H9 (cell line): ENCODE results near the gene PACS1. TPM values are rescaled to one million over a fixed set of nuclear protein-coding genes. Genes with fewer than 3 reads are reported as not detected.

ENCODE experiments used
- DNase-seq: peaks from one replicate; pipeline ENCODE4 v3.0.0-alpha.2; 2017
- H2AFZ ChIP-seq: one replicate; pipeline ENCODE4 v1.6.1; 2013; ENCODE audit warnings: mild to moderate bottlenecking, low read length, control low read depth, moderate library complexity
- H2AK5ac ChIP-seq: 2 replicates; pipeline ENCODE4 v1.6.1; 2013; ENCODE audit warnings: low read length, control low read depth, mixed read lengths; ENCODE audit not compliant: insufficient read length
- H2BK120ac ChIP-seq: one replicate; pipeline ENCODE4 v1.6.1; 2013; ENCODE audit warnings: low read depth, mild to moderate bottlenecking, low read length, control low read depth, inconsistent platforms; ENCODE audit not compliant: poor library complexity, severe bottlenecking
- H2BK12ac ChIP-seq: 2 replicates; pipeline ENCODE4 v1.6.1; 2013; ENCODE audit warnings: low read length, control low read depth, mixed read lengths, low read depth; ENCODE audit not compliant: insufficient read length
- H2BK15ac ChIP-seq: 2 replicates; pipeline ENCODE4 v1.6.1; 2013; ENCODE audit warnings: low read depth, low read length, control low read depth
- H2BK20ac ChIP-seq: one replicate; pipeline ENCODE4 v1.6.1; 2013; ENCODE audit warnings: low read depth, mild to moderate bottlenecking, low read length, control low read depth, inconsistent platforms; ENCODE audit not compliant: poor library complexity, severe bottlenecking
- H2BK5ac ChIP-seq: 2 replicates; pipeline ENCODE4 v1.6.1; 2013; ENCODE audit warnings: low read length, control low read depth, mixed read lengths; ENCODE audit not compliant: insufficient read length
- H3K14ac ChIP-seq: 2 replicates; pipeline ENCODE4 v1.6.1; 2013; ENCODE audit warnings: low read length, control low read depth; ENCODE audit not compliant: insufficient read depth
- H3K18ac ChIP-seq: 2 replicates; pipeline ENCODE4 v1.6.1; 2013; ENCODE audit warnings: low read depth, mild to moderate bottlenecking, mixed read lengths, low read length, control low read depth; ENCODE audit not compliant: insufficient read length
- H3K23ac ChIP-seq: 2 replicates; pipeline ENCODE4 v1.6.1; 2013; ENCODE audit warnings: low read length, control low read depth, mixed read lengths, low read depth; ENCODE audit not compliant: insufficient read length
- H3K23me2 ChIP-seq: 2 replicates; pipeline ENCODE4 v1.6.1; 2013; ENCODE audit warnings: low read depth, mild to moderate bottlenecking, mixed read lengths, low read length, control low read depth; ENCODE audit not compliant: insufficient read length, poor library complexity, severe bottlenecking
- H3K27ac ChIP-seq: 2 replicates; pipeline ENCODE4 v1.5.1; 2013; ENCODE audit warnings: low read length, control low read depth, mixed read lengths, low read depth; ENCODE audit not compliant: insufficient read length
- H3K27me3 ChIP-seq: 2 replicates; pipeline ENCODE4 v1.6.1; 2013; ENCODE audit warnings: low read length, control low read depth, inconsistent platforms; ENCODE audit not compliant: insufficient read depth
- H3K4ac ChIP-seq: 2 replicates; pipeline ENCODE4 v1.6.1; 2013; ENCODE audit warnings: low read depth, mild to moderate bottlenecking, control low read depth, inconsistent platforms, low read length, moderate library complexity
- H3K4me1 ChIP-seq: 2 replicates; pipeline ENCODE4 v1.6.1; 2013; ENCODE audit warnings: low read length, control low read depth, inconsistent platforms; ENCODE audit not compliant: insufficient read depth
- H3K4me2 ChIP-seq: 2 replicates; pipeline ENCODE4 v1.6.1; 2013; ENCODE audit warnings: low read length, control low read depth, mixed read lengths; ENCODE audit not compliant: insufficient read length, insufficient read depth
- H3K56ac ChIP-seq: 2 replicates; pipeline ENCODE4 v1.6.1; 2013; ENCODE audit warnings: low read depth, mild to moderate bottlenecking, mixed read lengths, low read length, control low read depth; ENCODE audit not compliant: insufficient read length
- H3K79me1 ChIP-seq: 2 replicates; pipeline ENCODE4 v1.6.1; 2013; ENCODE audit warnings: low read depth, mild to moderate bottlenecking, moderate library complexity, low read length, control low read depth, inconsistent platforms; ENCODE audit not compliant: insufficient read depth, poor library complexity, severe bottlenecking
- H3K79me2 ChIP-seq: 2 replicates; pipeline ENCODE4 v1.6.1; 2013; ENCODE audit warnings: low read length, control low read depth, inconsistent platforms; ENCODE audit not compliant: insufficient read depth
- H3K9ac ChIP-seq: 2 replicates; pipeline ENCODE4 v1.6.1; 2013; ENCODE audit warnings: low read length, control low read depth, mixed read lengths; ENCODE audit not compliant: insufficient read length; ENCODE audit errors: extremely low read depth
- H3K9me3 ChIP-seq: one replicate; pipeline ENCODE4 v1.6.1; 2013; ENCODE audit warnings: low read depth, low read length, inconsistent platforms; ENCODE audit not compliant: control insufficient read depth
- H3T11ph ChIP-seq: one replicate; pipeline ENCODE4 v1.6.1; 2013; ENCODE audit warnings: mild to moderate bottlenecking, low read length, control low read depth, inconsistent platforms
- H4K20me1 ChIP-seq: one replicate; pipeline ENCODE4 v1.6.1; 2013; ENCODE audit not compliant: control insufficient read depth, insufficient read length, insufficient read depth
- H4K5ac ChIP-seq: 2 replicates; pipeline ENCODE4 v1.6.1; 2013; ENCODE audit warnings: low read depth, mild to moderate bottlenecking, mixed read lengths, low read length, control low read depth; ENCODE audit not compliant: insufficient read length
- H4K8ac ChIP-seq: replicated peaks from 2 replicates; pipeline ENCODE4 v1.6.1; 2013; ENCODE audit warnings: low read length, control low read depth, mixed read lengths, low read depth; ENCODE audit not compliant: insufficient read length
- H4K91ac ChIP-seq: 2 replicates; pipeline ENCODE4 v1.6.1; 2013; ENCODE audit warnings: low read depth, mild to moderate bottlenecking, moderate library complexity, mixed read lengths, low read length, control low read depth; ENCODE audit not compliant: insufficient read length
- H3K27ac Mint-ChIP-seq, 3 experiments: 2 replicates in 2 of 3; 3 replicates in 1 of 3; pipeline ENCODE4 v1.8.0; 2020 to 2021; ENCODE audit warnings: mixed read lengths in 3 of 3, mild to moderate bottlenecking in 1 of 3, moderate library complexity in 1 of 3
- H3K27me3 Mint-ChIP-seq: 2 replicates; pipeline ENCODE4 v1.8.0; 2021; ENCODE audit warnings: low read depth, mild to moderate bottlenecking, moderate library complexity, mixed read lengths
- H3K36me3 Mint-ChIP-seq, 3 experiments: 2 replicates in 2 of 3; 3 replicates in 1 of 3; pipeline ENCODE4 v1.8.0; 2020 to 2021; ENCODE audit warnings: low read depth in 3 of 3, mixed read lengths in 3 of 3; ENCODE audit not compliant: insufficient read depth in 1 of 3
- H3K4me1 Mint-ChIP-seq, 2 experiments: 2 replicates each; pipeline ENCODE4 v1.8.0; 2020; ENCODE audit warnings: mixed read lengths in 2 of 2
- H3K4me3 Mint-ChIP-seq, 2 experiments: 2 replicates in 1 of 2; 3 replicates in 1 of 2; pipeline ENCODE4 v1.8.0; 2020 to 2021; ENCODE audit warnings: mild to moderate bottlenecking in 2 of 2, mixed read lengths in 2 of 2, moderate library complexity in 1 of 2
- H3K9me3 Mint-ChIP-seq, 2 experiments: 2 replicates in 1 of 2; 3 replicates in 1 of 2; pipeline ENCODE4 v1.8.0; 2020; ENCODE audit warnings: mild to moderate bottlenecking in 2 of 2, mixed read lengths in 2 of 2, moderate library complexity in 1 of 2
- CTCF ChIP-seq: fragments of 200-600 bp; sonication (generic); conservative IDR thresholded peaks from 3 replicates; pipeline ENCODE4 v1.8.0; 2021; ENCODE audit warnings: antibody characterized with exemption, mild to moderate bottlenecking
- WGBS: extraction: QIAGEN DNeasy Blood & Tissue Kit; methylation state at CpG from one replicate; pipeline ENCODE4 v1.1.7; 2013; ENCODE audit warnings: missing lambda C conversion rate, low lambda C conversion rate, mixed read lengths; ENCODE audit not compliant: insufficient read length; ENCODE audit errors: extremely low coverage; 5-methylcytosine and 5-hydroxymethylcytosine counted together
- total RNA-seq: library from RNA; stranded (reverse); gene quantifications from 2 replicates; pipeline ENCODE4 v1.2.1, GENCODE V29; 2021

Gene PACS1
- total RNA-seq, 1 experiment from 2014 or later, result 35.5 TPM

DNA sequence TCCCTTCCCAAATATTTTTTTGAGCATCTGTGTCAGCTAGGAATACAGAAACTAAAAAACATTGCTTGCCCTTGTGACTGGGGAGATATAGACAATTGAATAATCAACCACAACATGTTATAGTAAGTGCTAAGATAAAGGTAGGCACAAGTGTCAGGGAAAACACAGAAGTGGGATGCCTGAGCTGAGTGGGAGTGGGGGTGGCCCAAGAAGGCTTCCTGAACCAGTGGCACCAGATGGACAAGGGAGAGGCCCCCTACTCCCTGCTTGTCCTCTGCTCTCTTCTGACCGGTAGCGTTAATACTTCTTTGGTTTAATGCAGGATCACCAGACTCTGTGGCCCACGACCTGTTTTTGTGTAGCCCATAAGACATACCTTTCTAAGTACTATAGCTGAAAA is 48.8 kb downstream of the PACS1 start:
- no peak overlapping the region for H3K27ac ChIP-seq
- no peak overlapping the region for H2BK15ac ChIP-seq
- no peaks in the 10 kb centered on the region for H3K23me2 ChIP-seq
- Mint-ChIP-seq H3K4me1 (peaks cover 20 to 28% of the 10 kb centered on the region in 2 experiments), H3K27me3 (peaks cover 2% of the 10 kb centered on the region; the same call in 1 of the 2 replicates), H3K9me3 (no peaks in the 10 kb centered on the region), H3K27ac (0 out of 7 replicates have a peak overlapping the region, but pooled peaks of 1 of the 3 experiments have one; percentile 27), H3K4me3 (no peak overlapping the region), H3K36me3 (no peaks in the 10 kb centered on the region)
- no peak overlapping the region for H3K18ac ChIP-seq
- no peak overlapping the region for H2BK5ac ChIP-seq
- no peak for DNase-seq
- H2BK12ac ChIP-seq, result no peak overlapping the region
- no peak overlapping the region for H4K5ac ChIP-seq
- peaks cover 10% of the 10 kb centered on the region for H3K4me1 ChIP-seq
- H3T11ph ChIP-seq, result no peak overlapping the region
- TF ChIP-seq CTCF, result no peak
- H4K20me1 ChIP-seq, result no peaks in the 10 kb centered on the region
- no peak overlapping the region for H3K4ac ChIP-seq
- H3K9ac ChIP-seq, result no peak overlapping the region
- no peak overlapping the region for H4K8ac ChIP-seq
- H2BK20ac ChIP-seq, result no peak overlapping the region
- no peak overlapping the region for H2AK5ac ChIP-seq
- no peak overlapping the region for H2BK120ac ChIP-seq
- no peak overlapping the region for H4K91ac ChIP-seq
- no peak overlapping the region for H3K4me2 ChIP-seq
- H3K14ac ChIP-seq, result no peak overlapping the region
- no peak overlapping the region for H2AFZ ChIP-seq
- no peaks in the 10 kb centered on the region for H3K27me3 ChIP-seq
- no CpG with 5 or more reads among the region's 3 CpGs for WGBS
- H3K9me3 ChIP-seq, result no peaks in the 10 kb centered on the region
- no peaks in the 10 kb centered on the region for H3K79me2 ChIP-seq
- no peaks in the 10 kb centered on the region for H3K79me1 ChIP-seq
- no peak overlapping the region for H3K56ac ChIP-seq
- H3K23ac ChIP-seq, result no peak overlapping the region
